Stimulated activated CD8-positive, alpha-beta memory T cell treated with anti-CD3 and anti-CD28 coated beads, Interleukin-15, amount 100 ng/mL, for 4 hours (primary cell): ENCODE results near the gene HRK.
"Not testable (repeated sequence)": the region's sequence is repeated elsewhere in the genome, so short reads cannot be mapped to it uniquely, and the experiment has no call there.

Experiments used
- DNase-seq, 2 donors: peaks; one replicate each; pipeline ENCODE4 v3.0.0-alpha.2; 2020; ENCODE audit warnings: low read depth in 2 of 2

HRK gene

GRCh38 chr12:116818948-116819832 is 62.1 kb downstream of the HRK start:
- DNase-seq: peak; percentile 77 to 85

- no peak for DNase-seq
Measured at GRCh38 chr12:116818341-116818856, 62.8 kb downstream of the HRK start.

- DNase-seq: not testable (repeated sequence)
Measured at GRCh38 chr12:116814766-116815165, 66.5 kb downstream of the HRK start.

- DNase-seq: no peak
Measured at GRCh38 chr12:116813271-116814041, 67.8 kb downstream of the HRK start.

- no peak for DNase-seq
Measured at GRCh38 chr12:116812238-116812637, 69.0 kb downstream of the HRK start.

- DNase-seq: no peak
Measured at GRCh38 chr12:116808113-116809105, 72.8 kb downstream of the HRK start.

GRCh38 chr12:116807546-116807945 is 73.7 kb downstream of the HRK start:
- no peak for DNase-seq

GRCh38 chr12:116806845-116807440 is 74.3 kb downstream of the HRK start:
- DNase-seq: no peak
